IgD-negative memory B cell (primary cell): ENCODE measurements around the gene HPCAL1. TPM values are rescaled to one million over a fixed set of nuclear protein-coding genes. Genes with fewer than 3 reads are reported as not detected.
A peak's percentile ranks its signal among the peaks of the same experiment; 100 is the strongest.

ENCODE experiments used
- H3K27ac Mint-ChIP-seq, 3 donors: one replicate each; pipeline ENCODE4 v1.8.0; 2020 to 2022; ENCODE audit warnings: mild to moderate bottlenecking in 3 of 3, mixed read lengths in 3 of 3, moderate library complexity in 1 of 3
- H3K27me3 Mint-ChIP-seq: one replicate; pipeline ENCODE4 v1.8.0; 2021; ENCODE audit warnings: mixed read lengths
- H3K36me3 Mint-ChIP-seq: one replicate; pipeline ENCODE4 v1.8.0; 2020; ENCODE audit warnings: mild to moderate bottlenecking, mixed read lengths
- H3K4me1 Mint-ChIP-seq, 3 donors: one replicate each; pipeline ENCODE4 v1.8.0; 2020 to 2022; ENCODE audit warnings: mixed read lengths in 3 of 3, mild to moderate bottlenecking in 1 of 3
- H3K4me3 Mint-ChIP-seq, 4 donors: one replicate each; pipeline ENCODE4 v1.8.0; 2020 to 2022; ENCODE audit warnings: mild to moderate bottlenecking in 4 of 4, mixed read lengths in 4 of 4, moderate library complexity in 3 of 4
- H3K9me3 Mint-ChIP-seq, 3 donors: one replicate each; pipeline ENCODE4 v1.8.0; 2020 to 2021; ENCODE audit warnings: mixed read lengths in 3 of 3, mild to moderate bottlenecking in 1 of 3
- polyA plus RNA-seq: library from polyadenylated mRNA; unstranded; fragments of 300-500 nt; fragmentation: Illumina TruSeq; gene quantifications from one replicate; pipeline ENCODE4 v1.2.3, GENCODE V29; 2021

Gene HPCAL1
- polyA plus RNA-seq, 1 donor from 2014 or later: 89.2 TPM

GRCh38 chr2:10407841-10408648 is 105.3 kb downstream of the HPCAL1 start:
- no peaks in the 10 kb centered on the region for H3K36me3 Mint-ChIP-seq
- H3K9me3 Mint-ChIP-seq: no peaks in the 10 kb centered on the region
- peaks cover 42 to 49% (median 49%) of the 10 kb centered on the region in 3 donors for H3K4me1 Mint-ChIP-seq
- no peaks in the 10 kb centered on the region for H3K27me3 Mint-ChIP-seq
- H3K27ac Mint-ChIP-seq: peak overlapping the region; percentile 83 to 96 (median 95)
- peak overlapping the region; percentile 70 to 96 (median 85) for H3K4me3 Mint-ChIP-seq

DNA sequence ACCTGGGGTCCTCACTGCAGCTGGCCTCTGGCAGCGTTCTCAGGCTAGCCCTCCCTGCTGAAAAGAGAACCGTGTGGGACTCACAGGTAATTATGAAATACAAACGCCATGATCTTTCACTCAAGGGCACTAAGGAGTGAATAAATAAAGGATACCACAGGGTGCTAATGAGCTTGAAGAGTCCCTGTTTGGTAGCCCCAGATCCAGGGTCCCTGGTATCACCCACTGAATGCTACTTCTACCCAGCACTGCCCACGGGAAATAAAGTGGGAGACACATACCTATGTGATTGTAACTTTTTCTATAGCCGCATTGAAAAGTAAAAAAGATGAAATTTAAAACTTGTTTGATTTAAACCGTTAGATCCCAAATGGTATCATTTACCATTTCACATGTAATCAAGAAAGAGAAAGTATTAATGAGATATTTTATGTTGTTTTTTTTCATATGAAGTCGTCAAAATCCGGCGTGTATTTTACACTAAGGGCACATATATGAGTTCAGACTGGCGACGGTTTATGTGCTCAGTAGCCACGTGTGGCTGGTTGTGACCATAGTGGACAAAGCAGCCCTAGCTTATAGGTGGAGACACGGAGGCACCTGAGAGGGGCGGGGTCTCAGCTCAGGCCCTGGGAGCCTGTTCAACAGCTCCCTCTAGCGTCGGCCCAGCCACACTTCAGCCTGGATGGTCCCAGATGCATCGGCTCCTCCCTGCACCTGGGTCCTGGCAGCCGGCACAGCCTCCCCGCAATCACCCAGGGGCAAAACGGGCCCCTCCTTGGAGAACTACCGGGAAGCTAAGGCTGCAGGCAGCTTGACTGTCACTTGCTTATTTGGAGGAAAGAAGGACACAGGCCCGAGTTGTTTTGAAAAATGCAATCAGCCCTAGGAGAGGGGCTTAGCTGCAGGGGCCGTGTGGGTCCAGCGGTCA is 106.2 kb downstream of the HPCAL1 start:
- Mint-ChIP-seq H3K27me3 (no peaks in the 10 kb centered on the region), H3K4me1 (peaks cover 44 to 53% (median 51%) of the 10 kb centered on the region in 3 donors), H3K27ac (peak overlapping the region; percentile 83 to 96 (median 95)), H3K36me3 (no peaks in the 10 kb centered on the region), H3K9me3 (no peaks in the 10 kb centered on the region), H3K4me3 (peak overlapping the region; percentile 70 to 96 (median 85))

DNA sequence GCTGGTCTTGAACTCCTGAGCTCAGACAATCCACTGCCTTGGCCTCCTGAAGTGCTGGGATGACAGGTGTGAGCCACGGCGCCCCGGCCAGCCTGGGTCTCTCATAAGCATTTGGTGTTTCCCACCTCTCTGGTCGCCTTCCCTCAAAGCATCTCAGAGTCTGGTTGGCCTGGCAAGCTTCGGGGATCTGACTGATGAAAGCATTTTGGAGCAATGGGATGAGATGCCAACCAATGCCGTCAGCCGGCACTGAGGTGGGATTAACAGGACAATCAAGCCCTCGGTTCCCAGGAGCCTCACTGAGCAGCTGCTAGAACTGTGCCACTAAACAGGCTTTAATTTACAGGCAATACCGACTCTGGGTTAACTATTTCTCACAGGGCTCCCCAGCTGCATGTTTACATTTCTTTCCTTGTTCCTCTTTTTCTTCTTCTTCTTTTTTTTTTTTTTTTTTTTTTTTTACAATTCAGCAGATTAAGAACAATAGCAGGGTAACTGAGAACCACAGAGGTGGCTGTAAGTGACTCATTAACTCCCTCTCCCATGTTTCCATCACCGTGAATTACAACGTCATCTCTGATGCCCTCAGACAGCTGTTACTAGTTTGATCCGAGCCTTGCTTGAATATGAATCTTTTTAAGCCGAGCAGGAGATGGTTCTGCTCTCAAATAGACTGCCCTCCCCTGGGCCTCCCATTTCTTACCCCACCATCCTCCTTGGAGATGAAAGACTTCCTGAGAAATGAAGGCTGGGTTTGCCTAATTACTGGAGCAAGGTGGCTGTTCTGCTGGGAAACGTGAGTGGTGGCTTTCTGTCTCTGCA is 107.5 kb downstream of the HPCAL1 start:
- peak overlapping the region; percentile 83 to 96 (median 95) for H3K27ac Mint-ChIP-seq
- peak overlapping the region; percentile 57 to 96 (median 84) for H3K4me3 Mint-ChIP-seq
- peaks cover 48 to 59% (median 57%) of the 10 kb centered on the region in 3 donors for H3K4me1 Mint-ChIP-seq
- no peaks in the 10 kb centered on the region for H3K9me3 Mint-ChIP-seq
- H3K36me3 Mint-ChIP-seq: no peaks in the 10 kb centered on the region
- no peaks in the 10 kb centered on the region for H3K27me3 Mint-ChIP-seq

DNA sequence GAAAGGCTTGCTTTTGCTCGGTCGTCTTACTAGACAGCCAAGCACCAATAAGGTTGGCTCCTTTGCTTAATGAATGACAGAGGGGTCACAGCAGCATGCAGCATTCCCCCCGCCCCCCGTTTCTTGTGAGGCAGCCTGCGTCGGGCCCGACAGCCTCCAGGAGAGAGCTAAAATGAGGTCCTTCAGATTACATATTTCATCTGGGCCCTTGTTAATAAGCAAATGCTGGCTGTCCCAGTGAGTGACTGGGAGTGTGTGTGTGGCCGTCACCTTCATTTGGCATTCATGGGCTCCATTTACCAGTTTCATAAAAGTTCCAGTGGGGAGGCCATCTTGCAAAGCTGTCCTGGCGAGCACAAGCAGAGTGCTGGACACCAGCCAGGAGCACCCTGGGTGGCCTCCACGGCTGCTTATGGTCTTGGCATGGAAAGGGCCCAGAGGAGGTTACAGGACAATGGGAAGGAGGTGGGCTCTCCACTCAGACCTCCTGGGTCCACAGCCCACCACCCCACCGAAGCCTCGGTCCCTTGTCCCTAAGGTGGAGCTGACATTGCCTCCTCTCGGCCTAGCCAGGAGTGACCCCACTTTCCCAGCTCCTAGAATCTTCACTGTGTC is 108.2 kb downstream of the HPCAL1 start:
- Mint-ChIP-seq H3K4me1 (peaks cover 48 to 59% (median 57%) of the 10 kb centered on the region in 3 donors), H3K4me3 (peak overlapping the region; percentile 57 to 96 (median 84)), H3K36me3 (no peaks in the 10 kb centered on the region), H3K27me3 (no peaks in the 10 kb centered on the region), H3K9me3 (no peaks in the 10 kb centered on the region), H3K27ac (peak overlapping the region; percentile 83 to 96 (median 95))

DNA sequence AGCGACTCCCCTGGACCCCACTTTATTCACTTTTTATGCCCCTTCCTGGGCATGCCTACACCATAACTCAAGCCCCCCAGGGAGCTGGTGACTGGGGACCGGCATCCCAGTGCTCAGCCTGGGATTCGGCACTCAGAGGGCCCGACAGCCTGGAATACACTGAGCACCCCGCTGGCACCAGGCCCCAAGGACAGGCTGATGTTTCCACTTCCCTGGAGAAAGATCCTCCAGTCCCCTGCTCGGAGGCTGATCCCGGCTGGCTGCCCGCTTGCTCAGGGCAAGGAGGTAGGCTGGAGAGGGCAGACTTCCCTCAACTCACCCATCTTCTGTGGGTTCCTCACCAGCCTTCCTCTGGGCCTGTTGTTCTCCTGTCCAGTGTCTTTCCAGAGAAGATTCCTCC is 108.9 kb downstream of the HPCAL1 start:
- Mint-ChIP-seq H3K36me3 (no peaks in the 10 kb centered on the region), H3K4me3 (peak overlapping the region in 1 of 4 donors; percentile 8), H3K9me3 (no peaks in the 10 kb centered on the region), H3K4me1 (peaks cover 47 to 58% (median 56%) of the 10 kb centered on the region in 3 donors), H3K27me3 (no peaks in the 10 kb centered on the region), H3K27ac (peak overlapping the region in 2 of 3 donors; percentile 86 to 95)

- peaks cover 39 to 51% (median 48%) of the 10 kb centered on the region in 3 donors for H3K4me1 Mint-ChIP-seq
- no peaks in the 10 kb centered on the region for H3K9me3 Mint-ChIP-seq
These were observed 109.7 kb downstream of the HPCAL1 start for GRCh38 chr2:10412380-10412779.

DNA sequence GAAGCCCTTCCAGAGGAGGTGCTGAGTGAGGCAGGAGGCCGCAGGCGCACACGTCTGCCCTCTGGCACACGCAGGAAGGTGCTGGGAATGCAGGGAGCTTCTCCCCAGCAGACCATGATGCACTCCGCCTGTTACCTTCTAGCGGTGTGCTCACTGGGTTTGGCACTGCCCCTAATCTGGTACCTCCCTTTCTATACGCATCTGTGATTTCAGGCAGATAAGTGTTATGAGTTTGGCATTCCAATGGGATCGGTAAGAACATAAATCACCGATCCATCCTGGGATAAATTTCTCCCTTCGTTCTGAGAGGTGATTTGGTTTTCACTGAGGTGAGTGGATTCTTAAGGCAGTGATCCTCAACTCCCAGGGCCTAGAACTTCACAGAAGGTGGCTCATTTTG is 110.8 kb downstream of the HPCAL1 start:
- H3K27ac Mint-ChIP-seq: peak overlapping the region in 2 of 3 donors; percentile 86 to 94
- H3K4me3 Mint-ChIP-seq: peak overlapping the region in 3 of 4 donors; percentile 43 to 76 (median 49)

More at GRCh38 chr2:10412380-10412779, 109.7 kb downstream of the HPCAL1 start:
- Mint-ChIP-seq H3K27ac (peak overlapping the region in 2 of 3 donors; percentile 81 to 86), H3K27me3 (no peaks in the 10 kb centered on the region), H3K4me3 (no peak overlapping the region), H3K36me3 (peaks cover 2% of the 10 kb centered on the region)

GRCh38 chr2:10413991-10414451 is 111.3 kb downstream of the HPCAL1 start:
- no peaks in the 10 kb centered on the region for H3K27me3 Mint-ChIP-seq
- peaks cover 3% of the 10 kb centered on the region for H3K36me3 Mint-ChIP-seq
- H3K4me3 Mint-ChIP-seq: peak overlapping the region in 2 of 4 donors; percentile 43 to 49
- peak overlapping the region; percentile 71 to 94 (median 86) for H3K27ac Mint-ChIP-seq
- H3K9me3 Mint-ChIP-seq: no peaks in the 10 kb centered on the region
- H3K4me1 Mint-ChIP-seq: peaks cover 25 to 37% (median 31%) of the 10 kb centered on the region in 3 donors

More for the DNA sequence above, 110.8 kb downstream of the HPCAL1 start:
- Mint-ChIP-seq H3K4me1 (peaks cover 30 to 42% (median 37%) of the 10 kb centered on the region in 3 donors), H3K36me3 (peaks cover 3% of the 10 kb centered on the region), H3K27me3 (no peaks in the 10 kb centered on the region), H3K9me3 (no peaks in the 10 kb centered on the region)

GRCh38 chr2:10414591-10414990 is 111.9 kb downstream of the HPCAL1 start:
- Mint-ChIP-seq H3K4me3 (no peak overlapping the region), H3K9me3 (no peaks in the 10 kb centered on the region), H3K4me1 (peaks cover 22 to 32% (median 28%) of the 10 kb centered on the region in 3 donors), H3K27me3 (no peaks in the 10 kb centered on the region), H3K36me3 (peaks cover 3% of the 10 kb centered on the region), H3K27ac (peak overlapping the region in 1 of 3 donors; percentile 86)

DNA sequence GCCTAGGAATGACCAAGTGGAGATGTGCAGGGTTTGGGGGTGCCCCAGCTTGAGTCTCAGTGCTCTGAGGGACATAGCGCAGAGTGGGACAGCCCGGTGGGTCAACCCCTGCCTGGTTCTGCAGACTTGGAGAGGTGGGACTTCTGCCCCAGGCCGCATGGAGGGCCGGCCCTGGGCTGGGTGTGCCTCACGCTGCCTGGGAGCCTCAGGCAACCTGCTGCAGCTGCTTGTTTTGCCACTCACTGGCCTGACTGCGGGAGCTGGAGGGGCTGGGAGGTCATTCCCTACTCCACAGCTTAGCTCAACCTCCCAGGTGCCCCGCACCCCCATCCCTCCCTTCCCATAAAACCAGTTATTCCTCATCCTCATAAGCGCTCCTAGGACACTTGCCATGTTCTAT is 112.3 kb downstream of the HPCAL1 start:
- H3K9me3 Mint-ChIP-seq: no peaks in the 10 kb centered on the region
- no peaks in the 10 kb centered on the region for H3K27me3 Mint-ChIP-seq
- no peak overlapping the region for H3K27ac Mint-ChIP-seq
- H3K4me1 Mint-ChIP-seq: peaks cover 19 to 30% (median 25%) of the 10 kb centered on the region in 3 donors
- H3K36me3 Mint-ChIP-seq: peaks cover 3% of the 10 kb centered on the region
- peak overlapping the region in 1 of 4 donors; percentile 81 for H3K4me3 Mint-ChIP-seq

DNA sequence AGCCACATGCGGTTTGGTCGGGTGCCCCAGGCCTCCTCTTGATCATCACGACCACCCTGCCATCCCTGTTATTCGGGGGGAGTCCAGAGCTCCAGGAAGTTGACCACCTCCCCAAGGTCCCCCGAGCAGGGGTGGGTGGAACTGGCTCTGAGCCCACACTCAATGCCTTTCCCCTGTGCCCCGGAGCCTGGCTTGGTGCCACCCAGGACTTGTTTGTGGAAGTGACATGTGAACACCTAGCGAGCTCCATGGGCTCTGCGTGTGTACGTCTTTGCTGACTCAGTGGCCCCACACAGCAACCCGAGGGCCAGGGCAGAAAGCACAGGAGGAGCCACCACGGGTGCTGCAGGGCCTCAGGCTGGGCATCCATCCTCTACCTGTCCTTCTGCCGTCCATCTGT is 112.9 kb downstream of the HPCAL1 start:
- H3K4me3 Mint-ChIP-seq: no peak overlapping the region
- H3K36me3 Mint-ChIP-seq: peaks cover 3% of the 10 kb centered on the region
- peaks cover 13 to 25% (median 19%) of the 10 kb centered on the region in 3 donors for H3K4me1 Mint-ChIP-seq
- H3K9me3 Mint-ChIP-seq: no peaks in the 10 kb centered on the region
- H3K27ac Mint-ChIP-seq: no peak overlapping the region
- H3K27me3 Mint-ChIP-seq: no peaks in the 10 kb centered on the region

GRCh38 chr2:10417551-10418335 is 115.0 kb downstream of the HPCAL1 start:
- Mint-ChIP-seq H3K27ac (peak overlapping the region in 1 of 3 donors; percentile 59), H3K27me3 (no peaks in the 10 kb centered on the region), H3K4me3 (no peak overlapping the region), H3K4me1 (peaks cover 10 to 17% (median 16%) of the 10 kb centered on the region in 3 donors), H3K9me3 (no peaks in the 10 kb centered on the region), H3K36me3 (peaks cover 5% of the 10 kb centered on the region)
